ENCODE results near the gene ATG9B. TPM values are rescaled to one million over a fixed set of nuclear protein-coding genes. Genes with fewer than 3 reads are reported as not detected.
A peak's percentile ranks its signal among the peaks of the same experiment; 100 is the strongest.

ATG9B gene
- polyA plus RNA-seq, 1 of the 3 experiments (the other 2 are of a cell fraction), result 0.67 TPM

GRCh38 chr7:151046603-151047573 lies 22.6 kb upstream of the ATG9B start:
- peak overlapping the region; percentile 60 for H3K4me2 ChIP-seq
- H3K36me3 ChIP-seq (replicated peaks in 1 of 2; ENCODE audit: control insufficient read depth in 1 of 2, insufficient read depth in 2 of 2, low read length in 1 of 2), result peaks cover 4 to 18% of the 10 kb centered on the region in 2 experiments

More at GRCh38 chr7:151046603-151047573, 22.6 kb upstream of the ATG9B start:
- TF ChIP-seq MAX (IDR thresholded peaks at IDR 0.05; ENCODE audit: low read depth) (0 out of 2 replicates have a peak, but pooled peaks have one; percentile 45), MEF2A (IDR thresholded peaks at IDR 0.05; ENCODE audit: borderline replicate concordance, low read depth) (no peak), GATA2 (CRISPR knock-in tag; IDR thresholded peaks at IDR 0.05) (peak; percentile 59), FOSL2 (IDR thresholded peaks at IDR 0.05; ENCODE audit: borderline replicate concordance, low read depth) (peak; percentile 20; the same call in 1 of the 2 replicates), TCF12 (IDR thresholded peaks at IDR 0.05) (peak; percentile 80; the same call in 1 of the 2 replicates), REST (IDR thresholded peaks at IDR 0.05; ENCODE audit: low read depth, low read length) (no peak), MXI1 (IDR thresholded peaks at IDR 0.05; ENCODE audit: low read depth, low read length) (no peak), NFIC (IDR thresholded peaks at IDR 0.05; ENCODE audit: borderline replicate concordance) (peak; percentile 94), POLR2AphosphoS5 (IDR thresholded peaks at IDR 0.05; ENCODE audit: low read depth, low read length) (peak; percentile 43; the same call in 1 of the 2 replicates), FOXM1 (IDR thresholded peaks at IDR 0.05; ENCODE audit: low read depth) (no peak), FOXJ3 (CRISPR knock-in tag; IDR thresholded peaks at IDR 0.05) (peak; percentile 27; the same call in 1 of the 2 replicates), PBX3 (IDR thresholded peaks at IDR 0.05) (peak; percentile 89)
- Histone ChIP-seq H3K9me2 (no peaks in the 10 kb centered on the region), H3K4me1 (ENCODE audit: control insufficient read depth in 1 of 2, insufficient read depth in 2 of 2, low read depth in 1 of 2, low read length in 1 of 2) (peaks cover 13 to 39% of the 10 kb centered on the region in 2 experiments), H3K79me2 (ENCODE audit: insufficient read depth) (no peaks in the 10 kb centered on the region), H3K4me3 (ENCODE audit: low read depth in 2 of 2, low read length in 1 of 2) (no peak overlapping the region), H3F3A (replicated peaks; ENCODE audit: insufficient read depth) (peaks cover 14% of the 10 kb centered on the region), H4K20me1 (ENCODE audit: insufficient read depth) (no peaks in the 10 kb centered on the region), H3K9me3 (no peaks in the 10 kb centered on the region), H2AFZ (ENCODE audit: low read depth) (no peak overlapping the region), H3K27me3 (ENCODE audit: insufficient read depth) (no peaks in the 10 kb centered on the region), H3K27ac (ENCODE audit: low read depth in 2 of 2, low read length in 1 of 2) (peak overlapping the region; percentile 61 to 78), H3K9ac (no peak overlapping the region)
- DNase-seq, result peak; percentile 88
- ChIA-PET CTCF (interaction anchor here (0.8 to 3.7 kb wide), 14 partner anchors 10 to 598 kb away, joined by 3 to 21 read pairs (median 4); partner anchors contain the start of genes ABCB8, CDK5 and SLC4A2), POLR2A (interaction anchor here (0.9 to 2.1 kb wide), 2 partner anchors 11 to 19 kb away, joined by 4 to 11 read pairs; partner anchors contain the start of genes ABCB8, CDK5 and SLC4A2)
- WGBS (ENCODE audit: low lambda C conversion rate), result 28% methylated on average over 13 of the region's 14 CpGs
